ENCODE results near the gene PLVAP.
"Not testable (repeated sequence)": the region's sequence is repeated elsewhere in the genome, so short reads cannot be mapped to it uniquely, and the experiment has no call there.

Gene PLVAP

GRCh38 chr19:17401628-17402027 is 24.5 kb upstream of the PLVAP start:
- no peak for DNase-seq

GRCh38 chr19:17398902-17399527 is 21.9 kb upstream of the PLVAP start:
- no peak for DNase-seq

- DNase-seq = no peak
Measured at GRCh38 chr19:17394891-17395415, 17.8 kb upstream of the PLVAP start.

GRCh38 chr19:17393914-17394313 is 16.8 kb upstream of the PLVAP start, which contains the start of gene CCDC194:
CCDC194 (minus strand) TSS chr19:17394196; CDS start chr19:17394158, 38 bp downstream.
- no peak for DNase-seq

GRCh38 chr19:17393002-17393401 is 15.9 kb upstream of the PLVAP start:
- DNase-seq = no peak

- no peak for DNase-seq
Measured at GRCh38 chr19:17391371-17392151, 14.4 kb upstream of the PLVAP start.

GRCh38 chr19:17390665-17391370 is 13.7 kb upstream of the PLVAP start:
- DNase-seq = peak; percentile 48 to 72

- no peak for DNase-seq
Measured at GRCh38 chr19:17389957-17390664, 13.0 kb upstream of the PLVAP start.

- no peak for DNase-seq
Measured at GRCh38 chr19:17389288-17389687, 12.1 kb upstream of the PLVAP start.

GRCh38 chr19:17385878-17386611 is 8.9 kb upstream of the PLVAP start:
- DNase-seq = no peak

- no peak for DNase-seq
Measured at GRCh38 chr19:17380426-17381138, 3.4 kb upstream of the PLVAP start.

GRCh38 chr19:17379221-17379631 is 2.1 kb upstream of the PLVAP start:
- no peak for DNase-seq

- no peak for DNase-seq
Measured at GRCh38 chr19:17378271-17378670, 1.1 kb upstream of the PLVAP start.

- DNase-seq = no peak
Measured at GRCh38 chr19:17370026-17370587, 7.0 kb downstream of the PLVAP start.

- no peak for DNase-seq
Measured at GRCh38 chr19:17365361-17365760, 11.8 kb downstream of the PLVAP start.

GRCh38 chr19:17363852-17364605 is 13.1 kb downstream of the PLVAP start:
- DNase-seq = not testable (repeated sequence)

GRCh38 chr19:17359905-17360800 is 17.0 kb downstream of the PLVAP start:
- DNase-seq = no peak

GRCh38 chr19:17358395-17358794 is 18.7 kb downstream of the PLVAP start:
- DNase-seq = no peak

- no peak for DNase-seq
Measured at GRCh38 chr19:17357724-17358123, 19.4 kb downstream of the PLVAP start.
